22Rv1 (cell line): ENCODE data around the gene HAGH.

Experiments used
- ZFX ChIP-seq: fragments of 450-650 bp; IDR thresholded peaks from 2 replicates; pipeline ENCODE4 v1.6.1; 2017; ENCODE audit warnings: antibody characterized with exemption, borderline replicate concordance
- TF ChIP-seq, protein P1 (sequence below): fragments of 450-650 bp; IDR thresholded peaks from 2 replicates; pipeline ENCODE4 v1.5.1; 2017; ENCODE audit warnings: mild to moderate bottlenecking

DNA sequence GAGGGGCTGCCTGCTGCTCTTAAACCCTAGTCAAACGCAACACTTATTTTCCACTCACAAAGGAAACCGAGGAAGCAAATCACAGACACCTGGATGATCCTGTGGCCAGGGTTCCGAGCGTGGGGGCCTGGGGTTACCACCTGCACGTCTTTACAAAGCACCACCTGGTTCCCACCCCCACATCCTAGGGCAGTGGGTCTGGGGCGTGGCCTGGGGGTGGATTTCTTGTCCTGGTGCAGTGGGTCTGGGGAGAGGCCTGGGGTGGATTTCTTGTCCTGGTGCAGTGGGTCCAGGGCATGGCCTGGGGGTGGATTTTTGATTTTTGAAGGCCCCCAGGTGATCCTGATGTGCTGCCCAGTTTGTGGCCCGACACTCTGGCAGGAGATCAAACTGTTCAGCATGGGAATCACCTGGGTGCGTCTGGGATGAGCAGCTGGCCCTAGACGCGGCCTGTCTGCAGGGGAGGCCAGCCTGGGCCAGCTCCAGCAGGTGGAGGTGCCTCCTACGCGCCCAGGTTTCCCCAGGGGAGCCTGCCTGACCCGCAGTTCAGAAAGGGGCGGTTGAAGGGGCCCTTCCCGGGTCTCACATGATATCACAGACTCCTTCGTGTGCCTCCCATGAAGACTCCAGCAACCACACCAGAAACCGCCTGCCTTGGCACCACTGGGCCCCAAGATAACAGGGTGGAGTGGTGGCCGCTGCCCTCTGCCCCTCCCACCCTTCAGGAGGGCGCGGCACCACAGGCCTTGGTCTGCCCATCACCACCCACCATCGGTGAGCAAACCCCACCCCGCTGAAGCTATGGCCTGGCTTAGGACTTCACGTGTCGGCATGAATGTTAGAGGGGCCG, 6.3 kb downstream of the HAGH start:
- TF ChIP-seq, protein P1, sequence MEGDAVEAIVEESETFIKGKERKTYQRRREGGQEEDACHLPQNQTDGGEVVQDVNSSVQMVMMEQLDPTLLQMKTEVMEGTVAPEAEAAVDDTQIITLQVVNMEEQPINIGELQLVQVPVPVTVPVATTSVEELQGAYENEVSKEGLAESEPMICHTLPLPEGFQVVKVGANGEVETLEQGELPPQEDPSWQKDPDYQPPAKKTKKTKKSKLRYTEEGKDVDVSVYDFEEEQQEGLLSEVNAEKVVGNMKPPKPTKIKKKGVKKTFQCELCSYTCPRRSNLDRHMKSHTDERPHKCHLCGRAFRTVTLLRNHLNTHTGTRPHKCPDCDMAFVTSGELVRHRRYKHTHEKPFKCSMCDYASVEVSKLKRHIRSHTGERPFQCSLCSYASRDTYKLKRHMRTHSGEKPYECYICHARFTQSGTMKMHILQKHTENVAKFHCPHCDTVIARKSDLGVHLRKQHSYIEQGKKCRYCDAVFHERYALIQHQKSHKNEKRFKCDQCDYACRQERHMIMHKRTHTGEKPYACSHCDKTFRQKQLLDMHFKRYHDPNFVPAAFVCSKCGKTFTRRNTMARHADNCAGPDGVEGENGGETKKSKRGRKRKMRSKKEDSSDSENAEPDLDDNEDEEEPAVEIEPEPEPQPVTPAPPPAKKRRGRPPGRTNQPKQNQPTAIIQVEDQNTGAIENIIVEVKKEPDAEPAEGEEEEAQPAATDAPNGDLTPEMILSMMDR: no peak
- no peak for TF ChIP-seq ZFX
